ENCODE data around the gene CDH20. TPM values are rescaled to one million over a fixed set of nuclear protein-coding genes. Genes with fewer than 3 reads are reported as not detected.

CDH20 gene
- total and polyA plus RNA-seq, 10 donors, result 0.04 to 0.05 TPM; not detected in 8

DNA sequence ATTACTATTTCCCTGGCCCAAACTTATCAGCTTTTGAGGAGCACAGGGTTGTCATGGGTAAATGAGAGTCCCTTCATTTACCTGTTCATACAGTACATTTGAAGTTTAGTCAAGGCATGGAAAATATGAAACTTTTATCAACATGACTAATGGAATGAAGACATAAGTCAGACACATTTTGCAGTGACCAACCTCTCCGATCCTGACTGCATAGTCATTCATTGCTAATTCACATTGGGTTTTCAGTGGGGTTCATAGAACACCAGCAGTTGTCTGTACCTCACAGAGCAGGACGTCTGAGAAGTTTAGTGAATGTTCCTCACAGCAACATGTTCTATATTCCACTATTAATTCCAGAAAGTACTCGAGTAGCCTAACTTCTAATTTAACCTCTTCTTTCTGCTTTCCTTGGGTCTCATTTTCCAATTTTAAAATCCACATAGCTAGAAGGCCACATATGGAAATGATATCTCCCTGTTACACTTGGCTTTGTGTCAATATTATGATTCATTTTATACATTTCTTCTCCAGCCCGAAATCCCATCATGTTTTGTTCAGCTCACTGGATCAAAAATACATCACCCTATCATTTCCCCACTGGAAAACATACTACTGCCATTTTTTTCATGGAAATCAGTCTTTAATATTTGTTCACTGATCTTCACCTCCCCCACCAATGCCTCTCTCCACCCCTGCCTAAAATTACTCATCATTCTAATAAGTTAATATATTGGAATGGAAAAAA, 65.9 kb downstream of the CDH20 start:
- intact Hi-C loops (cut with DNase I; ENCODE audit: low total_unique reads), result no loop called here
- no peak overlapping the region for H3K27ac ChIP-seq
- no peaks in the 10 kb centered on the region for H3K27me3 ChIP-seq (replicated peaks in 1 of 7)
- no peaks in the 10 kb centered on the region for H3K36me3 ChIP-seq
- DNase-seq, result no peak
- no peak overlapping the region for H3K4me3 ChIP-seq
- TF ChIP-seq POLR2A (IDR thresholded peaks at IDR 0.05), result no peak
- no peak for TF ChIP-seq POLR2AphosphoS5 (IDR thresholded peaks at IDR 0.05)
- WGBS, 5 donors, result 75 to 87% (median 79%) methylated on average over 4 of the region's 4 CpGs
- no peaks in the 10 kb centered on the region for H3K4me1 ChIP-seq
- H3K9me3 ChIP-seq, result no peaks in the 10 kb centered on the region

DNA sequence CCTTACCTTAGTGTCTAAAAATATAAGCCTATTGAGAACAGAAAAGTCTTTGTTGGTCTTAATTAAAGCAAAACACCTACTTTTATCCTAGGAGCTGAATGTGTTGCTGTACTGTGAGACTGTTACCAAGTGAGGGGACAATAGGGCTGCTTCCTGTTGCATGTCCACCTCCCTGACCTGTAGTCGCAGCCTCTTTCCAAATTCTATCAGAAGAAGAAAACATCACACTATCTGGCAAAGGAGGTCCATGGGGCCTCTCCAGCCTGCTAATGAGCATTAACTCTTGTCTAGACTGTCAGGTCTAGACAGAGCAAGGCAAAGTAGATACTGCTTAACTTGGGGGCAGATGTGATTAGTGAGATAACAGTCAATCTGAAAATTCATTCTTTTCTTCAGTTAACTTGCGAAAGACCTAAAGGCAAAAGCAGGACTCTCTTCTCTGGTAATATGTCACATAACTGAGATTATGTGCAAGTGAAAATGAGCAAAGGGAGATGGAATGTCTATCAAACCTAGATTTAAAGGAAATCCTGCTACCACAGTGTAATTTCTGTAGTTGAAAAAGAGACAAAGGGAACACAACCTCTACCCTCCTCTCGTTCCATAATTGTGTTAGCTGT, 66.9 kb downstream of the CDH20 start:
- H3K9me3 ChIP-seq, result no peaks in the 10 kb centered on the region
- 80 to 88% (median 81%) methylated on average over 3 of the region's 3 CpGs for WGBS, 5 donors
- DNase-seq, result no peak
- no peaks in the 10 kb centered on the region for H3K36me3 ChIP-seq
- no peak for TF ChIP-seq POLR2A (IDR thresholded peaks at IDR 0.05)
- TF ChIP-seq, protein P1, sequence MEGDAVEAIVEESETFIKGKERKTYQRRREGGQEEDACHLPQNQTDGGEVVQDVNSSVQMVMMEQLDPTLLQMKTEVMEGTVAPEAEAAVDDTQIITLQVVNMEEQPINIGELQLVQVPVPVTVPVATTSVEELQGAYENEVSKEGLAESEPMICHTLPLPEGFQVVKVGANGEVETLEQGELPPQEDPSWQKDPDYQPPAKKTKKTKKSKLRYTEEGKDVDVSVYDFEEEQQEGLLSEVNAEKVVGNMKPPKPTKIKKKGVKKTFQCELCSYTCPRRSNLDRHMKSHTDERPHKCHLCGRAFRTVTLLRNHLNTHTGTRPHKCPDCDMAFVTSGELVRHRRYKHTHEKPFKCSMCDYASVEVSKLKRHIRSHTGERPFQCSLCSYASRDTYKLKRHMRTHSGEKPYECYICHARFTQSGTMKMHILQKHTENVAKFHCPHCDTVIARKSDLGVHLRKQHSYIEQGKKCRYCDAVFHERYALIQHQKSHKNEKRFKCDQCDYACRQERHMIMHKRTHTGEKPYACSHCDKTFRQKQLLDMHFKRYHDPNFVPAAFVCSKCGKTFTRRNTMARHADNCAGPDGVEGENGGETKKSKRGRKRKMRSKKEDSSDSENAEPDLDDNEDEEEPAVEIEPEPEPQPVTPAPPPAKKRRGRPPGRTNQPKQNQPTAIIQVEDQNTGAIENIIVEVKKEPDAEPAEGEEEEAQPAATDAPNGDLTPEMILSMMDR (IDR thresholded peaks at IDR 0.05 in 8 of 11, conservative IDR thresholded peaks at IDR 0.05 in 3 of 11), result no peak
- no peak for TF ChIP-seq POLR2AphosphoS5 (IDR thresholded peaks at IDR 0.05)
- H3K4me3 ChIP-seq, result no peak overlapping the region
- H3K27me3 ChIP-seq (replicated peaks in 1 of 7), result no peaks in the 10 kb centered on the region
- H3K27ac ChIP-seq, result no peak overlapping the region
- H3K4me1 ChIP-seq, result no peaks in the 10 kb centered on the region
- intact Hi-C loops (cut with DNase I; ENCODE audit: low total_unique reads), result no loop called here

DNA sequence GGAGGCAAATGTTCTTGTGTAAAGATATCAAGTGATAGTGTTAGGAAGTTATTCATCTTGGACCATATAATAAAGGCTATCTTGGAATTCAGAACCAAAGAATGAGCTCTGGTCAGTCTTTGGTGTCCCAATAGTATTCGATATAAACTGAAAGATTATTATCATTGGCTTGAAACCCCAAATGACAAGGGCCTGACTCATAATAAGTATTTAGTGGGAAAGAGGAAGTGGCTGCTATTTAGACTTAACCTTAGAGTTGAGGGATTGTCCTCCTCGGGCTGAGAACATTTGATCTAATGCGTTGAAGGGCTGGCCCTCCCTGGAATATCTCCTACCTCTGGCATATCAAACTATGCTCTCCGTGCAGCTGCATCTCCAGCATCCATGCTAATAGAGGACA, 67.5 kb downstream of the CDH20 start:
- intact Hi-C loops (cut with DNase I; ENCODE audit: low total_unique reads), result no loop called here
- no peak for DNase-seq
- 30 to 40% (median 37%) methylated on average over 4 of the region's 4 CpGs for WGBS, 5 donors

DNA sequence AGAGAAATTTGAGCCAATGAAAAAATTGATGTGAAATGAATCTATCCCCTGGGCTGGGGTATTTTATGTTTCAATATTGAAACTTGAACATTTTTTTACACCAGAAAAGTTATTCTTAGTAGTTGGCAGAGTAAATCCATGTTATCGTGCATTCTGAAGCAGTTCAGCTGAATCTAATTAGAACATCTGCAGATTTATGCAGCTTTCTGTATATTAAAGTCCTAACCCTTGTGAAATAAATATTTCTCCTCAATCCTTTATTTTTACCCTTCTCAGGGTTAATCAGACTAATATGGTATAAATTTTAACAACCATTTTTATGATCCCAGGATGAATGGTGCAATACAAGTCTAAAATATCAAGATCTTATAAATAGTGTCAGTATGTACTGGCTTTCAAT, 69.5 kb downstream of the CDH20 start:
- intact Hi-C loops (cut with DNase I; ENCODE audit: low total_unique reads), result no loop called here

More for the DNA sequence above, 67.5 kb downstream of the CDH20 start:
- no peaks in the 10 kb centered on the region for H3K36me3 ChIP-seq
- no peak overlapping the region for H3K4me3 ChIP-seq
- H3K4me1 ChIP-seq, result no peaks in the 10 kb centered on the region
- H3K27ac ChIP-seq, result no peak overlapping the region
- H3K27me3 ChIP-seq (replicated peaks in 1 of 7), result no peaks in the 10 kb centered on the region
- no peaks in the 10 kb centered on the region for H3K9me3 ChIP-seq
- no peak for TF ChIP-seq POLR2AphosphoS5 (IDR thresholded peaks at IDR 0.05)
- no peak for TF ChIP-seq POLR2A (IDR thresholded peaks at IDR 0.05)
- TF ChIP-seq, protein P1 (IDR thresholded peaks at IDR 0.05 in 8 of 11, conservative IDR thresholded peaks at IDR 0.05 in 3 of 11), result no peak

More for the DNA sequence above, 69.5 kb downstream of the CDH20 start:
- H3K27me3 ChIP-seq (replicated peaks in 1 of 7), result no peaks in the 10 kb centered on the region
- no peak overlapping the region for H3K4me3 ChIP-seq
- TF ChIP-seq POLR2AphosphoS5 (IDR thresholded peaks at IDR 0.05) (no peak), POLR2A (IDR thresholded peaks at IDR 0.05) (no peak)
- TF ChIP-seq, protein P1 (IDR thresholded peaks at IDR 0.05 in 8 of 11, conservative IDR thresholded peaks at IDR 0.05 in 3 of 11), result no peak
- 41 to 97% (median 82%) methylated on average over 1 of the region's 1 CpG for WGBS, 5 donors
- no peaks in the 10 kb centered on the region for H3K36me3 ChIP-seq
- H3K9me3 ChIP-seq, result no peaks in the 10 kb centered on the region
- no peak overlapping the region for H3K27ac ChIP-seq
- no peaks in the 10 kb centered on the region for H3K4me1 ChIP-seq
- no peak for DNase-seq
